ENCODE data around the gene UST.
"Not testable (repeated sequence)": the region's sequence is repeated elsewhere in the genome, so short reads cannot be mapped to it uniquely, and the experiment has no call there.

Gene UST

GRCh38 chr6:148765898-148766808 lies 19.3 kb downstream of the UST start:
- no peak for DNase-seq (ENCODE audit: low read depth)

- no peak for DNase-seq (ENCODE audit: low read depth)
Observed at GRCh38 chr6:148768646-148769270, 21.9 kb downstream of the UST start.

DNA sequence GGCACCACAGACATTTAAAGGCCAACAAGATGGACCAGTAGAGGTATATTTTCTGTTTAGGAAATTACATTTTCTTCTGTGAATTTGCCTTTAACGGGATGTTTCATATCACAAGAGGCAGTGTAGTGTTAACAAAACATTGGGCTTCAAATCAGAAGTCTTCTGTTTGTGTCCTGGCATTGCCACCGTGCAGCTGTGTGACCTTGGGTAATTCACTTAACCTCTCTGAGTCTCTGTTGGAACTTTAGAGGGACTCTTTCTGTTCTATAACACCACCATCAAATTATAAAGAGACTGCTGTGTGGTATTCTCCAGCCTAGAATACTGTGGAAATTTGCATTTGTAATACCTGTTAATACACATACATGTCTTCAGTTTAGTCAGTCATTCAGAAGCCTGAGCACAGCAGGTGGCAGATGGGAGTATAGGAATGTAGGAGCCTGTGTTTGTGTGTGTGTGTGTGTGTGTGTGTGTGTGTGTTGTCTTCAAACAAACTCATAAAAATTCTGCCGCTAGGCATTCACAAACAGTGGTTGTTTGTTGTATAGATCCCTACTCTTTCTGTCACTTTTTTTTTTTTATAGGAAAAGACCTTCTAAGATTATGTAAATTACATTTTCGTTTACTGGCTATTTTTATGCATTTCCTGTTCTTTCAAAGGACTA lies 22.6 kb downstream of the UST start:
- DNase-seq (ENCODE audit: low read depth), result no peak

DNA sequence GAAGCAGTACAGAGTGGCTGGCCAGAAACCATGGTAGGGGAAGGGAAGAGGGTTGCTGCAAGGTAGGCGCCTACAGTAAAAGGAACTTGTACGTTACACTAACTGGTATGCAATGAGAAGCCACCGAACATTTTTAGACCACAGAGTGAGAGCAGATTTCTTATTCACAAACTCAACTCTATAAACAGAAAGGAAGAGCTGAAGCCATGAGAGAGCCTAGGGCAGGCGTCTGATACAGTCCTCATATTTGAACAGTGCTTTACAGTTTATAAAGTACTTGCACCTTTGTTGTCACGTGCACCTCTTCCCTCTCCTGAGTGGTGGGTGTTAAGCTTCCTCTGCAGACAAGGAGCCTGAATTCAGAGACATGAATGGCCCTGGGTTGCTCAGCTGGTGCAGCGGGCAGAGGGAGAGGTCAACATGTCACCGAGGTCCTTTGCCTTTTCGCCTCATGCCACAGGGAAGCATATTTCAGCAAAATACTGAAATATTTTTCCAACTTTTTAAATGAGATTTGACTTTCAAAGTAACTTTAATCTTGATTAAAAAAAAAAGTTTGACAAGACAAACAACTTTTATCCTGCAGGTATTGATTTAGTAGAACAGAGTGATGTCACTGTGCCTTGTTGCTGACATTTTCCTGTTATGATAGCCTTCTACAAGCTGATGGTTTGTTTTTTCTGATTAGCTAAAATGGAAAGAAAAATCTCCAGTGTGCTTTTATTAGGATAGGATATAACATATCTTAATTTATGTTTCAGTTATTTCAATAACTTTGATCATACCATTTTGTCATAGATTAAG lies 23.8 kb downstream of the UST start:
- no peak for DNase-seq (ENCODE audit: low read depth)

DNA sequence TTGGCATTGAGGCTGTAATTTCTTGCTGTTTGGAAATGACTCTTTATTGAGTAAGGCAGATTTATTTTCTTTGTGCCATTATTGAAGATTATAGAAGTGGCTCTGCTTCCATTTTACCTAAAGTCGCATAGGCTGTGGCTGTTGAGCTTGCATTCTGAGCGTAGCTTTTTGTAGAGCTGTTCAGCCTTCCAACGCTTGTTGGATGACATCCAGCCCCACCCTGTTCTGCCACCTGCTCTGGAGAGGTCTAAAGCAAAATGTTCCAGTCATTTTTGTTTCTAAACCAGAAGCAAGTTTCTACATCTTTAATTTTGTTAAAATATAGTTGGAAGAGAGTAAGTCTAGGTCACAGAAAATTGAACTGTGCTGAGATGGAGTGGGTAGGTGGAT lies 24.4 kb downstream of the UST start:
- no peak for DNase-seq (ENCODE audit: low read depth)

DNA sequence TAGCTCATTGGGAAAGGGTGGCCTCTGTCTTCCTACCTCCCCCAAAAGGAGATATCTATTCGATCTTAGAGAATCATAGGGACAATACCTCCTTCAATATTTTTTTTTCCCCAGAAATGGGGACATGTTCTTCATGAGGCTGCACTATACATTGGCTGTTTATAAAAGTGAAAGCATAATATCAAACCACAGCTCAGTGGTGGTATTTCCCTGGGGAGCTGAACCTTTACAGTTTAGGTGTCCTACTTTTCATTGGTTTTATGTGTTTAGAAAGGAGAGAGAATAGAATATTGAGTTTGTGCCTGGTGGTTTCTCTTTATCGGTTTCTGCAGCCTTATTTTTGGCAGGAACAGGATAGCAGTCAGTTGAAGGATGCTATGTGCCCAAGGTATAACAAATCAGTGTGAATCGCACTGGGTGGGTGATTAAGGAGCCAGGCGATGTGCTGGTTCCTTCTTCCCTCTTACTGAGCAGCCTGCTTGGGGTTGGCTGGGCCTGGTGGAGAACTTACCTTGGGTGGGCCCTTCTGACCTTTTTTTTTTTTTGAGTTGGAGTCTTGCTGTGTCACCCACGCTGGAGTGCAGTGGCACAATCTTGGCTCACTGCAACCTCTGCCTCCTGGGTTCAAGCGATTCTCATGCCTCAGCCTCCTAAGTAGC lies 25.2 kb downstream of the UST start:
- DNase-seq (ENCODE audit: low read depth), result no peak

- DNase-seq (ENCODE audit: low read depth), result no peak
Observed at GRCh38 chr6:148775161-148775560, 28.3 kb downstream of the UST start.

GRCh38 chr6:148776321-148777308 lies 29.8 kb downstream of the UST start:
- DNase-seq (ENCODE audit: low read depth), result no peak

DNA sequence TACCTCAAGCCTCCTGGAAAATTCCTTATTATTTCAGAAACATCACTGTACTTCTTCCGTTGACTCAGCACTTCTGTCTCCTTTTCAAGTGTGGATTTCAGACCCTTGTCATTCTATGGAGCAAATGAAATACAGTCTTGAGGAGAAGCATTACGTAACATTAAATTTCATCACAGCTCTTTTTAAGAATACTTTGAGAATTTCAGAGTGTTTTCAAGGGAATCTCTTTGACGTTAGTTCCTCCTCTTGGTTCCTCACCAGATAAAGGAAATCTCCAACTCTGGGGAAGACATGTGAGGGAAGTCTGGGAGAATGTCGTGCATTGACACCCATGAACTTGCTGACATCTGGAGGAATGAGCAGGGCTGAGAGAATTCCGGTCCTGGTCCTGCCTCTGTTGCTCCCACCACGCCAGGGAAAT lies 32.3 kb downstream of the UST start:
- no peak for DNase-seq (ENCODE audit: low read depth)

DNA sequence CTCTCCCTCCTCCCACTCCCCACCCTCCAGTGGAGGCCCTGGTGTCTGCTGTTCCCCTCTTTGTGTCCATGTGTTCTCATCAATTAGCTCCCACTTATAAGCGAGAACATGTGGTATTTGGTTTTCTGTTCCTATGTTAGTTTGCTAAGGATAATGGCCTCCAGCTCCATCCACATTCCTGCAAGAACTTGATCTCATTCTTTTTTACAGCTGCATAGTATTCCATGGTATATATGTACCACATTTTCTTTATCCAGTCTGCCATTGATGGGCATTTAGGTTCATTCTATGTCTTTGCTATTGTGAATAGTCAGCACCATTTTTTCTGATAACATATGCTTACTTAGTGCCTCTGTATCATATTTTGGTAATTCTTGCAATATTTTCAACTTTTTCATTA lies 33.6 kb downstream of the UST start:
- not testable (repeated sequence) for DNase-seq (ENCODE audit: low read depth)

GRCh38 chr6:148780918-148781436 lies 34.1 kb downstream of the UST start:
- no peak for DNase-seq (ENCODE audit: low read depth)

DNA sequence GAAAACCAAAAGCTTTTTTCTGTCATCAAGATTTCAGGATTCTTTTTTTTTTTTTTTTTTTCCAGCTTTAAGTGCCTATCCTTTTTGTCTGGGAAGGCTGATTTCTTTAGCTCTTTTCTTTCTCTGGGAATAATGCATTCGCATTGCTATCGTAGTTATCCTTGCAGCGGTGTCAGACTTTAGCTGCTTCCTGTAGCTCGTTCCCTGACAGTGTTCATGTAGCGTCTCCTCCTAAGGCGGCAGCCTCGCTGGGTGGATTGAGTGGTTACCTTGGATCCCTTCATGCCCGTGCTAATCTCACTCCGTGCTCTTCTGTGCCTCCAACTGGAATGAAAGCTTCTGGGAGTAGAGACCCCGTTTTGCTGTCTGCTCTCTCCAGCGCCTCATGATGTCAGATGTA lies 43.1 kb downstream of the UST start:
- DNase-seq (ENCODE audit: low read depth), result no peak

- no peak for DNase-seq (ENCODE audit: low read depth)
Observed at GRCh38 chr6:148790404-148790803, 43.6 kb downstream of the UST start.

GRCh38 chr6:148790817-148791216 lies 44.0 kb downstream of the UST start:
- no peak for DNase-seq (ENCODE audit: low read depth)

DNA sequence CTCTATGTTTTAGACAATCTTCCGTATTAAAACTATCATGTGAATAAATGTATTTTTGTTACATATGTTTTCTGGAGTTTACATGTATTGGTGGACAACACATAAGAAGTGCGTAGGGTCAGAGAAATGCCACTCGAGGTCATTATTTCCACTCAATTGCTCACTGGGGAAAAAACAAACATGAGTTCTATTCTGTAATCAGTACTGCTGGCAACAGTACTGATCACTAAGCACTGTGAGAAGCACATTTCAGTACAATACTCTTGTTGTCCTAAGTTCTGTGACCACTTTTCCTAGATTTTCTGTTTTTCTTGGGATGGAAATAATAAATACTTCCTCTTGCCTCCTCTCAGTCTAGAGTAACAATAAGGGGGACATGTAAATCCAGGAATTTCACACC lies 44.5 kb downstream of the UST start:
- DNase-seq (ENCODE audit: low read depth), result no peak

- DNase-seq (ENCODE audit: low read depth), result no peak
Observed at GRCh38 chr6:148793721-148794120, 46.9 kb downstream of the UST start.

GRCh38 chr6:148794797-148795196 lies 48.0 kb downstream of the UST start:
- DNase-seq (ENCODE audit: low read depth), result no peak

GRCh38 chr6:148795563-148795962 lies 48.7 kb downstream of the UST start:
- no peak for DNase-seq (ENCODE audit: low read depth)

DNA sequence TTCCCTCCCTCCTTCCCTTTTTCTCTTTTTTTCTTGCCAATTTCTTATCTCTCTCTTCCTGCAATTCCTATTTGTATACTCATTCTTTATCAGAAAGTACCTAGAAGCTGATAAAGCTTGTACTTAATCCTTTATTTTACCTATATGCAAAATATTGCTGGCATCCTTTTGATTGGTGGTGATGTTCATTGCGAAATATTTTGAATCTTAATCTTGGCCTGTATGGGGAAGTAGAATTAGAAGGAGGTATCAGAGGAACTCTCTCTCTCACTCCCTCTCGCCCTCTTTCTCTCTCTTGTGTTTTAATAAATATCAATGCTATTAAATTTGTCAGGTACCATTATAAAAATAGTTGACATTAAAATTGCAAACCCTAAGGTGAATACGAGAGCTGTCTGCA lies 52.8 kb downstream of the UST start:
- DNase-seq (ENCODE audit: low read depth), result no peak

- DNase-seq (ENCODE audit: low read depth), result no peak
Observed at GRCh38 chr6:148800536-148800935, 53.7 kb downstream of the UST start.

Data from activated T-cell treated with anti-CD3 and anti-CD28 coated beads for 48 hours (primary cell).